ENCODE results near the gene ANKHD1. TPM values are rescaled to one million over a fixed set of nuclear protein-coding genes. Genes with fewer than 3 reads are reported as not detected.

The ANKHD1 gene
- total and polyA plus RNA-seq, 9 of the 15 experiments (the other 6 are each of a cell fraction or from before 2014, with no cell fraction given), result 38.9 to 138 (median 78.7) TPM

DNA sequence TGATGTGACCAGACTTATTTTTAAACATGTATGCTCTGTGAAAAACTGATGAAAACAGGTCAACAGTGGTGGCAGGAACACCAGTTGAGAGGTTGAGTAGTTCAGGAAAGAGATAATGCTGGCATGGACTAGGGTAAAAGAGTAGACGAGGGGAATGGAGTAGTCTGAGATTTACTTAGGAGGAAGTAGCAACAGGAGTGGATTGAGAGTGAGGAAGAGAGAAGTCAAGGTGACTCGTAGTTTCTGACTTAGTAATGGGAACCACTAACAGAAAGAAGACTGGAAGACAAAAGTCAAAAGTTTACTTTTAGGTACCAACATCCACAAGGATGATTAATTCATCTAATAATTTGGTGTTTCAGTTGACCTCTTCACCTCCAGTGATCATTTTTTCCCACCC lies 152.0 kb downstream of the ANKHD1 start (continued):
- TF ChIP-seq, protein P1, sequence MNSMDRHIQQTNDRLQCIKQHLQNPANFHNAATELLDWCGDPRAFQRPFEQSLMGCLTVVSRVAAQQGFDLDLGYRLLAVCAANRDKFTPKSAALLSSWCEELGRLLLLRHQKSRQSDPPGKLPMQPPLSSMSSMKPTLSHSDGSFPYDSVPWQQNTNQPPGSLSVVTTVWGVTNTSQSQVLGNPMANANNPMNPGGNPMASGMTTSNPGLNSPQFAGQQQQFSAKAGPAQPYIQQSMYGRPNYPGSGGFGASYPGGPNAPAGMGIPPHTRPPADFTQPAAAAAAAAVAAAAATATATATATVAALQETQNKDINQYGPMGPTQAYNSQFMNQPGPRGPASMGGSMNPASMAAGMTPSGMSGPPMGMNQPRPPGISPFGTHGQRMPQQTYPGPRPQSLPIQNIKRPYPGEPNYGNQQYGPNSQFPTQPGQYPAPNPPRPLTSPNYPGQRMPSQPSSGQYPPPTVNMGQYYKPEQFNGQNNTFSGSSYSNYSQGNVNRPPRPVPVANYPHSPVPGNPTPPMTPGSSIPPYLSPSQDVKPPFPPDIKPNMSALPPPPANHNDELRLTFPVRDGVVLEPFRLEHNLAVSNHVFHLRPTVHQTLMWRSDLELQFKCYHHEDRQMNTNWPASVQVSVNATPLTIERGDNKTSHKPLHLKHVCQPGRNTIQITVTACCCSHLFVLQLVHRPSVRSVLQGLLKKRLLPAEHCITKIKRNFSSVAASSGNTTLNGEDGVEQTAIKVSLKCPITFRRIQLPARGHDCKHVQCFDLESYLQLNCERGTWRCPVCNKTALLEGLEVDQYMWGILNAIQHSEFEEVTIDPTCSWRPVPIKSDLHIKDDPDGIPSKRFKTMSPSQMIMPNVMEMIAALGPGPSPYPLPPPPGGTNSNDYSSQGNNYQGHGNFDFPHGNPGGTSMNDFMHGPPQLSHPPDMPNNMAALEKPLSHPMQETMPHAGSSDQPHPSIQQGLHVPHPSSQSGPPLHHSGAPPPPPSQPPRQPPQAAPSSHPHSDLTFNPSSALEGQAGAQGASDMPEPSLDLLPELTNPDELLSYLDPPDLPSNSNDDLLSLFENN (IDR thresholded peaks at IDR 0.05; ENCODE audit: low read depth in 2 of 2, low read length in 2 of 2), result no peak
- TF ChIP-seq, protein P2, sequence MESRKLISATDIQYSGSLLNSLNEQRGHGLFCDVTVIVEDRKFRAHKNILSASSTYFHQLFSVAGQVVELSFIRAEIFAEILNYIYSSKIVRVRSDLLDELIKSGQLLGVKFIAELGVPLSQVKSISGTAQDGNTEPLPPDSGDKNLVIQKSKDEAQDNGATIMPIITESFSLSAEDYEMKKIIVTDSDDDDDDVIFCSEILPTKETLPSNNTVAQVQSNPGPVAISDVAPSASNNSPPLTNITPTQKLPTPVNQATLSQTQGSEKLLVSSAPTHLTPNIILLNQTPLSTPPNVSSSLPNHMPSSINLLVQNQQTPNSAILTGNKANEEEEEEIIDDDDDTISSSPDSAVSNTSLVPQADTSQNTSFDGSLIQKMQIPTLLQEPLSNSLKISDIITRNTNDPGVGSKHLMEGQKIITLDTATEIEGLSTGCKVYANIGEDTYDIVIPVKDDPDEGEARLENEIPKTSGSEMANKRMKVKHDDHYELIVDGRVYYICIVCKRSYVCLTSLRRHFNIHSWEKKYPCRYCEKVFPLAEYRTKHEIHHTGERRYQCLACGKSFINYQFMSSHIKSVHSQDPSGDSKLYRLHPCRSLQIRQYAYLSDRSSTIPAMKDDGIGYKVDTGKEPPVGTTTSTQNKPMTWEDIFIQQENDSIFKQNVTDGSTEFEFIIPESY (CRISPR knock-in tag; IDR thresholded peaks at IDR 0.05), result no peak
- TF ChIP-seq, protein P3, sequence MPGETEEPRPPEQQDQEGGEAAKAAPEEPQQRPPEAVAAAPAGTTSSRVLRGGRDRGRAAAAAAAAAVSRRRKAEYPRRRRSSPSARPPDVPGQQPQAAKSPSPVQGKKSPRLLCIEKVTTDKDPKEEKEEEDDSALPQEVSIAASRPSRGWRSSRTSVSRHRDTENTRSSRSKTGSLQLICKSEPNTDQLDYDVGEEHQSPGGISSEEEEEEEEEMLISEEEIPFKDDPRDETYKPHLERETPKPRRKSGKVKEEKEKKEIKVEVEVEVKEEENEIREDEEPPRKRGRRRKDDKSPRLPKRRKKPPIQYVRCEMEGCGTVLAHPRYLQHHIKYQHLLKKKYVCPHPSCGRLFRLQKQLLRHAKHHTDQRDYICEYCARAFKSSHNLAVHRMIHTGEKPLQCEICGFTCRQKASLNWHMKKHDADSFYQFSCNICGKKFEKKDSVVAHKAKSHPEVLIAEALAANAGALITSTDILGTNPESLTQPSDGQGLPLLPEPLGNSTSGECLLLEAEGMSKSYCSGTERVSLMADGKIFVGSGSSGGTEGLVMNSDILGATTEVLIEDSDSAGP (CRISPR knock-in tag; IDR thresholded peaks at IDR 0.05), result no peak
